GM19324 (cell line): ENCODE data around the gene BNIP1.

Source experiments
- ATAC-seq: cut with Tn5 transposase; IDR thresholded peaks from one replicate; pipeline ENCODE4 v1.9.1; 2021; ENCODE audit warnings: mild to moderate bottlenecking, moderate library complexity; ENCODE audit not compliant: unreplicated experiment, low FRiP score

The BNIP1 gene

DNA sequence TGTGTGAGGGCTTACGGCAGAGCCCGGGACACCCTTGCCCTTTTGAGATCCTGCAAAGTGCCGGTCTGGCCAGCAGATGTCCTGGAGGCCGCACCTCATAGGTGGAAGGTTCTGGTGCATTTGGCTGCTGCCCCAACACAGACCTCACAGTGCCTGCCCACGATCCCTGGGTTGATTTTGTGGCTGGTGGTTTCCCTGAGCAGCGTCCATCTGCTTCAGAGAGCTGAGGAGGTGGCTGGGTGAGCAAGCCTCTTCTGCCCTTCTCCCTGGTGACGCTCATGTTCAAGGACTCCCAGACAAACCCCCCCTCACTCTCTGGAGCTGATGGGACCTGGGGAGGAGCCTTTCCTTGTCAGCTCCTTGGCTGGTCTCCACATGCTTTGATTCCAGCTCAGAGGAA lies 18.9 kb downstream of the BNIP1 start:
- ATAC-seq, result no peak

DNA sequence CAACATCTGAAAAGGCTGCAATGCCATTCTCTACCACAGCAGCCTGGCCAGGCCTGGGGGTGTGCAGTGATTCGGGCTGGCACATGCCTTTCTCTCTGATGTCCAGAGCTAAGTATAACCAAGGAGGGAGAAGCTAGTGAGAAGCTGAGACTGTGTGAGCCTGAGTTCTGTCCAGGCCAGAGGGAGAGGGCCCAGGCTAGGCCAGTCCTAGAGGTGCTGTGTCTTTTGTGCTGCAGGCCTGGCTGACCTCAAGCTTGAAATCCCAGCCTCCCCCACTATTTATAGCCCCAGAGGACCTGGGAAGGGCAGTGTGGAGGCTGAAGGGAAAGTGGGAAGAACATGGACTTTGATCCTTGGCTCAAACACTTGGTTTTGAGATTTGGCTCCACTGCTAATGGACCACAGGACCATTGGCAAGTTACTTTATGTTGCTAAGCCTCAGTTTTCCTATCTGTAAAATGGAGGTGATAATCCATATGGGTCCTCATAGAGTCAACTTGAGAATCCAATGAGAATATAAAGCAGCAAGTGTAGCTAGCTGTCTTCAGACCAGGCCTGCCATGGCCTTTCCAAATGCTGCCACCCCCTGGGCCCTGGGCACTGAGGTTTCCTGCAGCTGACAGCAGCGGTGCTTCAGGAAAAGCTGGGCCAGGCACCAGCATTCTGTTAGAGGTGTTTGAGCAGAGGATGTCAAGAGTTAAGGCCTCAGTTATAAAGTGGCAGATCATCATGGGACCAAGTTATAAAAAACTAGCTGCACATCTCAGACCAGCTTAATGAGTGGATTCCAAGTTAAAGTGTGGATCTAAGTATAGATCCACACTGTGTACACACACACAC lies 21.1 kb downstream of the BNIP1 start:
- no peak for ATAC-seq

DNA sequence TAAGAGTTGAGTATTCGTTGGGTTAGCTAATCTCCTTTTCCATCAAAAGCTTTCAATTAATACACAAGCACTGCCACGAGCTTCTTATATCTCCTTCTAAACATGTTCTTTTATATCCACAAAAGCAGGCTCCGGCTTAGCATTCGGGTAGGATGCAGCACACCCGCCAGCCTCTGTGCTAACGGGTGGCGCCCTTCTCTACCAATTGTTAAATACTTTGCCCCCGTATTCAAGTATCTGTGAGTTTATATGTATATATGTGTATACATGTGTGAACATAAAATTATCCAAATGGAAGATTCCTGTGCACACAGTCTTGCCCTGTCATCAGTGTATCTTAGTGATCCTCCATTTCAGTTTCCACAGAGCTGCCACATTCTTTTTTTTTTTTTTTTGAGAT lies 27.8 kb downstream of the BNIP1 start:
- ATAC-seq, result no peak

DNA sequence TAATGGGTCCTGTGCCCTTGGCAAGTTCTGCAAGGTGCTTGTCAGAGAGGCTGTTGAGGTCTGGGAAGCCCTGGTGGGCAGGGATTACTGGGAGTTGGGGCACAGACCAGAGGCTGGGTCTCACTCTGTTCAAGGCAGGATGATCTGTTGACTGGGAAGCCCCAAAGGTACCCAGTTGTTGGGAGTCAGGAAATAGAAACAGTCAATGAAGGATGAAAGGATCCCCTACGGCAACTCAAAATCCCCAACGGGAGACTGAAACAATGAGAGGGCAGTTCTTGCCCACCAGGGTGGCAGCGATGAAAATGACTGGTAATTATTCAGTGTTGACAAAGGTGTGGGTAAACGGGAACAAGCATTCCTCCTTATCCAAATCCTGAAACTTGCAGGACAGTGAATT lies 31.2 kb downstream of the BNIP1 start:
- no peak for ATAC-seq

DNA sequence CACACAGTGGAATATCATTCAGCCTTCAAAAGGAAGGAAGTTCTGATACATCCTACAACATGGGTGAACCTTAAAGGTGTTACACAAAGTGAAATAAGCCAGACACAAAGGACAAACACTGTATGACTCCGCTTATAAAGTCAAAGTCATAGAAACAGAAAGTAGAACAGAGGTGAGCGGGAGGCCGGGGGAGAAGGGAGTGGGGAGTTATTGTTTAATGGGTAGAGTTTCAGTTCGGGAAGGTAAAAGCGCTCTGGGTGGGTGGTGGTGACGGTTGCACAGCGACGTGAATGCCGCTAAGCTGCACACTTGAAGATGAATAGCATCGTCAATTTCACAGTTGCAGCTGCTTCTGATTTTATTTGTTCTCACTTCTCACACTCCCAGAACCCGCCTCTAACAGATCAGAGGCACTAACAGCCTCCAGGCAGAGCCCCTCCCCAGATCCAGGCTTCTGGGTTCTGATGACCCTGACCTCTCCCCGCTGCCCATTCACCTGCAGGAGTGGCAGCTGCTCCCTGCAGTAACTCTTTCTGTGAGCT lies 34.1 kb downstream of the BNIP1 start:
- no peak for ATAC-seq

DNA sequence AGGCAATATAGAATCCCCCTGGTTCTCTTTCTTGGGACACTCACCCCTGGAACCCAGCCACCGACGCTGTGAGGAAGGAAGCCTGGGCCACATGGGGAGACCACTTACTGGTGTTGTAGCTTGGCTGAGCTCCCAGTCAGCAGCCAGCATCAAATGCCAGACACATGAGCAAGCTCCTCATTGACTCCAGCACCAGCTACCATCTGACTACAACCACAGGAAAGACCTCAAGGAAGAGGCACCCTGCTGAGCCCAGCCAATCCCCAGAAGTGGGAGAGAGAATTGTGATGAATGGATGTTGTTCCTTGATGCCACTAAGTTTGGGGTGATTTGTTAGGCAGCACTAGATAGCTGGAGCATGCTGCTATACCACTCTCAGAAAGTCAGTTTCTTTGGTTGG lies 36.0 kb downstream of the BNIP1 start:
- no peak for ATAC-seq

DNA sequence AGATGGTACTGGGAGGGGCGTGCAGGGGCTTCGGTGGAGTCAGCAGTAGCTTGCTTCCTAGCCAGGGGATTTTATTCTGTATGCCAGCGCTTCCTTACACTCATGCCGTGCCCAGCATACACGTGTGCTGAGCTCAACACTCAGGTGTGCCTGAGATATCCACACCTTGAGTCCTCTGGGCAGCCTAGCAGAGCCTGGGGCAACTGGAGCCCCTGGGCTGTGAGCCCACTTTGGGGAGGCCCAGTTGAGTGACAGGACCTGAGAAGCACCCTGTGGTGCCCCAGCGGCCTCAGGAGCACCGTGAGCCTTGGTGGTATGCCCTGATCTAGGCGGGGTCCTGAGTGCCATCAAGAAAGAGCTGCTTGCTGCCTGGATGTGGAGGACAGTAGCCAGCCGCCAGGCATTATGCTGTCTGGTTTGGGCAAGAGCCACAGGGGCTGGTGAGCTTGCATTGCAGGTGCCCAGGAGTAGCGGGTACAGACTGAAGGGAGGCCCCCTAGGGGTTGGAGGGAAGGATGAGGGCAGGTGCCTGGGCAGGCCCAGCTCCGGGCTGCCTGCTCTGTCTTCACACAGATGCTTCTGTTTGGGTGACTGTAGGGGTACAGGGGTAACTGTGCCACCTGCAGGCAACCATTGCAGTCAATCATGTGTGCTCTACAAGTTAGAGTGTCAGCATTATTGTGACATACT lies 42.9 kb downstream of the BNIP1 start:
- no peak for ATAC-seq

DNA sequence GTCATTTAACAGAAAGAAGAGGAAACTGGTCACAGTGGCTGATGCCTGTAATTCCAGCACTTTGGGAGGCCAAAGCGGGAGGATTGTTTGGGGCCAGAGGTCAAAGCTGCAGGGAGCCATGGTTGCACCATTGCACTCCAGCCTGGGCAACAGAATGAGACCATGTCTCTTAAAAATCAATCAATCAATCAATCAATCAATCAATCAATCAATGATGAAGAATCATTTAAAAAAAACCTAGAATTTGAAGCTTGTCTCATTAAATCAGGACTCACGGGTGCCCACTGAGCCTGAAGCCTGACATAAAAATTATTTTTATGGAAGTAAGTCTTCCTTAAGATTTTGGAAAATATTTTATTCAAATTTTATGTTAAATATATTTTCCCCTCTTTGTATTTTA lies 43.9 kb downstream of the BNIP1 start:
- ATAC-seq, result no peak

DNA sequence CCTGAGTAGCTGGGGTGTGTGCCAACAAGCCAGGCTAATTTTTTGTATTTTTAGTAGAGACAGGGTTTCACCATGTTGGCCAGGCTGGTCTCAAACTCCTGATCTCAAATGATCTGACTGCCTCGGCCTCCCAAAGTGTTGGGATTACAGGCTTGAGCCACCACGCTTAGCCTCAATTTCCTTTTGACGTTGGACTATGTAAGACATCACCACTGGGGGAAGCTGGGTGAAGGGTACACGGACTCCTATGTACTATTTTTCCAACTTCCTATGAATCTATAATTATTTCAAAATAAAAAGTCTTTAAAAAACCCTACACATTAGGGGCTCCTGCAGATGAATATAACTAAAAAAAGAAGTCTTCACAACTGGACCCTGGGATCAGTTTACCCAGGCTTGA lies 46.7 kb downstream of the BNIP1 start:
- ATAC-seq, result no peak

DNA sequence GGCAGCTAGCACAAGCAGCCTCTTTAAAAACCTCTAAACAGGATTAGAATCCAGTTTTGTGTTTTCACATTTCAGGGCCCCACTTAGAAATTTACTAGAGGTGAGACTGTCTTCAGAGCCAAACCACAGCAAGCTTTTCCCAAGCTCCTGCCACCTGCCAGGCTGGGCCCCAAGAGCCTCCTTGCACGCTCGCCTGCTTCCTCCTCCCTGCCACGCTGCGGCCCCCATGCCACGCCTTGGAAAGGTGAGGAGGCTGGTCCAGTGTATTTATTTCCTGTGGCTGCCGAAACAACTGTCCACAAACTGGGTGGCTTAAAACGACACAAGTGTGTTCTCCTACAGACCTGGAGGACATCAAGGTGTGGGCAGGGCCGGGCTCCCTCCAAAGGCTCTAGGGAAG lies 47.2 kb downstream of the BNIP1 start:
- ATAC-seq, result no peak

DNA sequence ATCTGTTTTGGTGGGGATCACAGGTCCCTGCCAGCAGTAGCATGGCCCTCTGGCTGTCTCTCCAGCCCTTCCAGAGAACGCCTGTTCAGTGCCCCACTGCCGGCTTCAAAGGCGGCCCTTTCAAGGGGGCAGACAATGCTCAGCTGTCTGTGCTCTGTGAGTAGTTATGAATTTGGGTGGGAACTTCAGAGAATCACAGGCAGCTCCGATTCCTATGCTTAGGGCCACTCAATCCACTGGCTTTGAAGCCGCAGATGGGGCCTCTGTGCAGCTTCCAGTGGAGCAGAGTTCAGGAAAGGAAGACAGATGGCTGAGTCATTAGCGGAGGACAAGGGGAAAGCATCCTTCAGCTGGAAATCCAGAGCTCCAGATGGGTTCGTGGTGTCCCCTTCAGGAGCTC lies 48.2 kb downstream of the BNIP1 start:
- ATAC-seq, result no peak

DNA sequence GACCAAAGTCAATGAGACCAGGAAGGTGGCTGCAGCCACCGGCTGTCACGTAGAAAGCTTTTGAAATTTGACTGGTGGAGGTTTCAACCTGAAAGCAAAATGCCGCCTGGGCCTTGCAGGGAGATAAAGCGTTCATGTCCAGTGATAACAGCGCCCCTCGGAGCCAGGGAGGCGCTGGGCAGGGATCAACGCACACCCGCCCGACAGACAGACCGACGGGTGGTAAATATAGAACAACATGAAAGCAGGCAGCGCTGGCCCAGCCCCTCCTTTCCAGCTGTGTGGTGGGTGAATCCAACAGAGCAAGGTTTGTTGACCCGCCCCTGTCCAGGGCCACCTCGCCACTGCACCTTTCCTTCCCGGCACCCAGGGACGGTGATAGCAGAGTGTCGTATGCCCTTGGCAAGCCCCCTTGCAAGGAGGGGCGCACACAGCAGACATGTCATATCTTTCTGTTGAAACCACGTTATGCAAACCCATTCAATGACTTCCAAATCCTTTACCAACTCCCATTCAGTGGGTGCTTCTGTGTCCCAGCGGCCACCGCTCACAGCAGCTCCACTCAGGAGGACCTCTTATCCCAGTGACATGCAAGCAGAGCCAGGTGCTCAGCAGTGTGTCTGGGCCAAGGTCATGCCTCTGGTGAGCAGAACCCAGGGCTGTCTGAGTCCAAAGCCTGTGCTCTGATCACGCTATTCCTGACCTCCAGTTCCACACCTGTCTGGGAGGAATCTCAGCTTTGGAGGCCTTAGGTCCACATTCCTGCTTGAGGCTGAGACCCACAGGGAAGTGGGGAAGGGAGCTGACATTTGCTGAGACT lies 52.0 kb downstream of the BNIP1 start:
- ATAC-seq, result no peak

DNA sequence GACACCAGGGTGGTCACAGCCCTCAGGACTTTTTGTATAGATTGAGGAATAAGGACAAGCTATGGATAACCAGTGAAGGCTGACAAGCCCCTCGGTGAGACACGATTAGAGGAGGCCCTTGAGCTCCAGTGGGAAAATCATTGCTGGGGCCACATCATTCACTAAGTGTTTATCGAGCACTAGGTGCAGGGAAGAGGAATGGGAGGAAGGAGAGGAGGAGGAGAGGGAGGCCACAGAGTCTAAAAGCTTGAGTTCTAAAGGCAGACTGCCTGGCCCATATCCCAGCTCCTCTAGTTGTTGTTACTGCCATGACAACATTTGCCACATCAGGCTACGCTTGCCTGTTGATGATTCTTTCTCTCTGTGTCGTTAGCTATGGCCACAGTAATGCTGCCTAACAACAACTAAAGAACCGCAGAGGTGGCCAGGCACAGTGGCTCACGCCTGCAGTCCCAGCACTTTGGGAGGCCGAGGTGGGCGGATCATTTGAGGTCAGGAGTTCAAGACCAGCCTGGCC lies 53.1 kb downstream of the BNIP1 start:
- ATAC-seq, result no peak

DNA sequence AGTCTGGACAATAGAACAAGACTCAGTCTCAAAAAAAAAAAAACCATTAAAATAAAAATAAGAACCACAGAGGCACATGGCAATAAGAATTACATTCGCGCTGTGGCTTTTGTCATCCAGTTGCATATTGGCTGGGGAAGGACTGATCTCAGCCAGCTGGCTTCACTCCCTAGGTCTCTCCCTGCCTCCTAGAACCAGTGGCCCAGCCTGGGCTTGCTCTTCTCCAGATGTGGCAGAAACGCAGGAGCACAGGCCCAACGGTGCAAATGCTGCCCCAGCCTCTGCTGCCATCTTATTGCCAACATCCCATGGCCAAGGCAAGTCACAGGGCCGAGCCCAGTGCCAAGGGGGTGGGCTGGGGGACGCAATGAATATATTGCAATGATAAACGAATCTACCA lies 53.7 kb downstream of the BNIP1 start:
- ATAC-seq, result no peak

DNA sequence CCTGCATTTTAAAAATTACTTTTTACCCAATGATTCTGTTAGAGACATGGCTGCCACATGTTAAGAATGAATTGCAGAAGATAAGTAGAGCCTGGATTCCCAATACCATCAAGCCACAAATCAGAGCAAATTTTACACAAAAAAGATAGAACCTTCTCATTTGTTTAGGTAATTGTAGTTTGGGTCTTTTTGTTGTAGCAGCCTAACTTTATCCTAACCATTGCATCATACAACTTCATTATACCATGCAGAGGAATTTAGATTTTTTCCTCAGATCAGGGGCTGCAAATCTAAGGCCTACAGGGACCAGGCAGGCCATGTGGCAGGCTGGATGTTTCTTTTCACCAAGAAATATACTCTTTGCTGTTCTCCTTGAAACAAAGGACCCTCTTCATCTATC lies 56.0 kb downstream of the BNIP1 start:
- no peak for ATAC-seq

DNA sequence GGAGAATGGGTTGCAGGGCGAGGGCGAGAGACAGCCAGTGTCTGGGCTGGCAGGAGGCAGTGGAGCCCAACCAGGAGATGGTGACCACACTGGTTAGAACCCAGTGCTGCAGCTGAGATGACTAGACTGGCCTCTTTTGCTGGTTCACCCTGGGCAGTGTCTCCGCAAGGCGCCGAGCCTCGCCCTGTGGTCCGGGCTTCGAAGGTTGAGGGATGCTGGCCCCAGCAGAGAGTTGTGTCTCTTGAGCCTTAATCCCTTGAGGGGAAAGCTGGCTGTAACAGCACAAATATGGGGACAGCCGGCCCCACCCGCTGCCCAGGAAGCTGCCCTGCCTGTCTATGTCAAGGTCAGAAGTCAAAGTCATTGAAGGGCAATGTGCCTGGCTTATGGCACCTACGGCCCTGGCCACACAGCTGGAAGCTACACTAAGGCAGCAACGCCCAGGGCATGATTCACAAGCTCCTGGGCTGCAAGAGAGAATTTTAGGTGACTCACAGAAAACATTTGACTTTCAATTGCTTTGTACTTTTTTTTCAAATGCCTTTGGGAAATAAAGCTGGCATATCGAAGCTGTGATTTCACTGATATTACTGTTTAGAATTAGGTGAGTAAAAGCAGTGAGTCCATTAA lies 57.4 kb downstream of the BNIP1 start:
- no peak for ATAC-seq

DNA sequence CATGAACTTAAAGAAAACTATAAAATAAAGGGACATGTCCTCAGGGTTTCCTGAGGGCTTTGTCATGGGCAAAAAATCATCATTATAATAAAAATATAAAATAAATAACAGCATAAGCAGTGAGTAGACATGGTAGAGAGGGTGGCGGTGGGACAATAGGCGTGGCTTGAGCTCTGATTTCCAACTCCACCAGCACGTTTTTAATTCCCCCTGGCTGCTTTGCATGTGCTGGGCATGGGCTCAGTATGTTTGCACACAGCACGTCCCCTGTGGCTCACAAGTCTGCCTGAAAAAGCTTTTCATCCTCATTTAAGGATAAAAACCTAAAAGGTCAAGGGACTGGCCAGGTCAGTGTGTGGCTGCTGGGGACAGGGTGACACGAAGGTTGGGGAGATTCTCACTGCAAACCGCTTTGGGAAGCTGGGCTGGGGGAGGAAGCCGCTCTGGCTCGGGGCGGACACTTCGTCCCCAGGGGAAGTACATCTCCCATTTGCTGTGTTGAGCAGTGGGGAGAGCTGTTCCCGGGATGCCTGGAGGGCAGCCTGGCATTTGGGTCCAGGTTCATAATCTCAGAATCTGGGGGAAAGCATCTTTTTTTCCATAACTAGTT lies 58.0 kb downstream of the BNIP1 start:
- no peak for ATAC-seq

DNA sequence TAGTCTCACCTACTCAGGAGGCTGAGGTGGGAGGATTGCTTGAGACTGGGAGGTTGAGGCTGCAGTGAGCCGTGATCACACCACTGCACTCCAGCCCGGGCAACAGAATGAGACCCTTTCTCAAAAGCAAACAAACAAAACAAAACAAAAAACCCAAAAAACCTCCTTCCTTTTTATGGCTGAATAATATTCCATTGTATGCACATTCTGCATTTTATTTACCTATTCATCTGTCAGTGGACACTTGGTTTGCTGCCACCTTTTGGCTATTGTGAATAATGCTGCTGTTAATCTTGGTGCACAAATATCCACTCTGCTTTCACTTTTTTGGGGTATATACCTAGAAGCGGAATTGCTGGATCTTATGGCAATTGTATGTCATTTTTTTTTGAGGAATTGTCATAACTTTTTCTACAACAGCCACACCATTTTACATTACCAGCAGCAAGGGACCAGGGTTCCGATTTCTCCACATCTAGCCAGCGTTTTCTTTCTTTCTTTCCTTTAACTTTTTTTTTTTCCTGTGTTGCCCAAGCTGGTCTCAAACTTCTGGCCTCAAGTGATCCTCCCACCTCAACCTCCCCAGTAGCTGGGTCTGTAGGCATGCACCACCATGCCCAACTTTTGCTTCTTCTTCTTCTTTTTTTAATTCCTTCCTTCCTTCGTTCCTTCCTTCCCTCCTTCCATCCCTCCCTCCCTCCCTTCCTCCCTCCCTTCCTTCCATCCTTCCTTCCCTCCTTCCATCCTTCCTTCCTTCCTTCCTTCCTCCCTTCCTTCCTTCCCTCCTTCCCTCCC lies 60.1 kb downstream of the BNIP1 start:
- no peak for ATAC-seq

DNA sequence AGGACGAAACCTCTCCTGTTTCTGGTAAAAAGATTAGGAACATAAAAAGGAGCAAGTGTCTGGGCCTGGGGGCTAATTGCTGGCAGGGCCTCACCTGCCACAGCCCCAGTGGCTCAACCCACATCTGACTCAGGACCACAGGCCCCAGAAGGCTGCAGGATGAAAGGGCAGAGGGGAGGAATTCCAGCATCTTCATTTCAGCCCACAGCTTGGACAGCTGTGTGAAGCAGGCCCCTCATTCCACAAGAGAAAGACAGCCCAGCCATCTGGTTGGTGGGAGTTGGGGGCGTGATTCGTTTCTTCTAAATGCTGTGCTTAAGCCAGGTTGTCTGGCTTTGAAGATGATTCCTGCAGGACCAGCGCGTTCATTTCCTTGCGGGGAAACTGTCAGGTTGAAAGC lies 61.6 kb downstream of the BNIP1 start:
- no peak for ATAC-seq
